SK-N-SH treated with all-trans-retinoic acid at 6 μM for 48 hours (cell line): Measurements from ENCODE around the gene RAB23.
A peak's percentile ranks its signal among the peaks of the same experiment; 100 is the strongest.

Experiments
- ATAC-seq: fragments of 200-7000 bp; cut with Tn5 transposase; 3 replicates; pipeline ENCODE4 v1.9.1; 2020; ENCODE audit warnings: mild to moderate bottlenecking, moderate library complexity
- ARNTL ChIP-seq: fragments of 450-650 bp; formaldehyde crosslinking; IDR thresholded peaks from 2 replicates; pipeline ENCODE4 v1.5.0; 2020; ENCODE audit warnings: low read depth, mild to moderate bottlenecking, moderate library complexity, borderline replicate concordance
- BACH2 ChIP-seq: fragments of 250-450 bp; sonication (Bioruptor Pico); IDR thresholded peaks from 2 replicates; pipeline ENCODE4 v1.9.0; 2021; ENCODE audit warnings: mild to moderate bottlenecking, borderline replicate concordance
- CREB5 ChIP-seq: fragments of 250-450 bp; sonication (Bioruptor Pico); IDR thresholded peaks from 2 replicates; pipeline ENCODE4 v1.5.1; 2020; ENCODE audit warnings: low read depth, mild to moderate bottlenecking, moderate library complexity
- CSDC2 ChIP-seq: fragments of 250-450 bp; sonication (Bioruptor Pico); IDR thresholded peaks from 2 replicates; pipeline ENCODE4 v1.5.0; 2020; ENCODE audit warnings: mild to moderate bottlenecking, moderate library complexity
- CSRNP3 ChIP-seq: fragments of 250-450 bp; sonication (Bioruptor Pico); IDR thresholded peaks from 2 replicates; pipeline ENCODE4 v1.5.1; 2021; ENCODE audit warnings: mild to moderate bottlenecking, moderate library complexity
- ESRRG ChIP-seq: fragments of 250-450 bp; sonication (Bioruptor Pico); IDR thresholded peaks from 2 replicates; pipeline ENCODE4 v1.6.1; 2021; ENCODE audit warnings: mild to moderate bottlenecking
- GLIS3 ChIP-seq: fragments of 250-450 bp; sonication (Bioruptor Pico); IDR thresholded peaks from 2 replicates; pipeline ENCODE4 v1.5.0; 2020; ENCODE audit warnings: mild to moderate bottlenecking, moderate library complexity
- ISL1 ChIP-seq: fragments of 250-450 bp; sonication (Bioruptor Pico); IDR thresholded peaks from 2 replicates; pipeline ENCODE4 v2.1.2; 2022; ENCODE audit warnings: mild to moderate bottlenecking, moderate library complexity
- OSR1 ChIP-seq: fragments of 250-450 bp; sonication (Bioruptor Pico); IDR thresholded peaks from 2 replicates; pipeline ENCODE4 v1.8.0; 2022; ENCODE audit warnings: moderate library complexity, mild to moderate bottlenecking, inconsistent platforms
- PATZ1 ChIP-seq: fragments of 250-450 bp; sonication (Bioruptor Pico); IDR thresholded peaks from 2 replicates; pipeline ENCODE4 v1.8.0; 2020; ENCODE audit warnings: mild to moderate bottlenecking, moderate library complexity, borderline replicate concordance
- POU6F1 ChIP-seq: fragments of 250-450 bp; sonication (Bioruptor Pico); IDR thresholded peaks from 2 replicates; pipeline ENCODE4 v1.8.0; 2021; ENCODE audit warnings: low read depth, mild to moderate bottlenecking, moderate library complexity, borderline replicate concordance
- PPARA ChIP-seq: fragments of 250-450 bp; sonication (Bioruptor Pico); IDR thresholded peaks from 2 replicates; pipeline ENCODE4 v1.5.0; 2020; ENCODE audit warnings: mild to moderate bottlenecking, borderline replicate concordance
- TSHZ2 ChIP-seq: fragments of 250-450 bp; sonication (Bioruptor Pico); IDR thresholded peaks from 2 replicates; pipeline ENCODE4 v1.5.0; 2020; ENCODE audit warnings: mild to moderate bottlenecking, moderate library complexity
- ZC3H10 ChIP-seq: fragments of 250-450 bp; sonication (Bioruptor Pico); IDR thresholded peaks from 2 replicates; pipeline ENCODE4 v1.5.1; 2021; ENCODE audit warnings: mild to moderate bottlenecking, moderate library complexity
- ZFP3 ChIP-seq: fragments of 250-450 bp; sonication (Bioruptor Pico); IDR thresholded peaks from 2 replicates; pipeline ENCODE4 v1.5.0; 2020; ENCODE audit warnings: mild to moderate bottlenecking, moderate library complexity
- ZFP30 ChIP-seq: fragments of 450-650 bp; formaldehyde crosslinking; IDR thresholded peaks from 2 replicates; pipeline ENCODE4 v1.5.0; 2022; ENCODE audit warnings: mild to moderate bottlenecking, moderate library complexity
- ZNF565 ChIP-seq: fragments of 450-650 bp; formaldehyde crosslinking; conservative IDR thresholded peaks from 2 replicates; pipeline ENCODE4 v1.5.0; 2020; ENCODE audit warnings: low read depth, mild to moderate bottlenecking, moderate library complexity

Gene RAB23

GRCh38 chr6:57210060-57210459 lies 12.0 kb downstream of the RAB23 start:
- TF ChIP-seq ZNF565 (CRISPR knock-in tag): no peak
- no peak for TF ChIP-seq POU6F1
- TF ChIP-seq BACH2 (CRISPR knock-in tag): no peak
- no peak for TF ChIP-seq ISL1 (CRISPR knock-in tag)
- TF ChIP-seq, all 23 proteins: peak for 0
- no peak for ATAC-seq

GRCh38 chr6:57209030-57209429 lies 13.1 kb downstream of the RAB23 start:
- ATAC-seq: 0 out of 3 replicates have a peak, but pooled peaks have one; percentile 21
- TF ChIP-seq ZC3H10 (CRISPR knock-in tag) (no peak), ARNTL (CRISPR knock-in tag) (no peak), PATZ1 (CRISPR knock-in tag) (no peak)
- TF ChIP-seq, all 23 proteins: peak for 0

- ATAC-seq: no peak
- TF ChIP-seq OSR1 (CRISPR knock-in tag) (no peak), ZC3H10 (CRISPR knock-in tag) (no peak), PPARA (no peak), TSHZ2 (CRISPR knock-in tag) (no peak), ARNTL (CRISPR knock-in tag) (no peak), GLIS3 (no peak)
Measured at GRCh38 chr6:57207872-57208271, 14.2 kb downstream of the RAB23 start.

- peak; percentile 68 for ATAC-seq
- TF ChIP-seq PATZ1 (CRISPR knock-in tag): no peak
- TF ChIP-seq ZFP3: peak; percentile 69; the same call in 1 of the 2 replicates
- peak; percentile 39; the same call in 1 of the 2 replicates for TF ChIP-seq ISL1 (CRISPR knock-in tag)
Measured at GRCh38 chr6:57207141-57207540, 15.0 kb downstream of the RAB23 start.

GRCh38 chr6:57205550-57206328 lies 16.4 kb downstream of the RAB23 start:
- ATAC-seq: no peak
- TF ChIP-seq CSDC2 (CRISPR knock-in tag) (no peak), ZNF565 (CRISPR knock-in tag) (no peak), CREB5 (CRISPR knock-in tag) (no peak), GLIS3 (no peak), ZFP30 (CRISPR knock-in tag) (no peak), ESRRG (no peak), POU6F1 (no peak), ISL1 (CRISPR knock-in tag) (no peak), CSRNP3 (CRISPR knock-in tag) (no peak), ARNTL (CRISPR knock-in tag) (no peak)
